GM10266 (cell line): ENCODE results near the gene SPANXA2.
"Not testable (repeated sequence)": the region's sequence is repeated elsewhere in the genome, so short reads cannot be mapped to it uniquely, and the experiment has no call there.

Experiments
- DNase-seq: peaks from one replicate; pipeline ENCODE4 v3.0.0; 2012; ENCODE audit errors: extremely low spot score
- CTCF ChIP-seq: IDR thresholded peaks from 2 replicates; pipeline ENCODE4 v1.5.1; 2012; ENCODE audit warnings: mild to moderate bottlenecking, low read depth; ENCODE audit not compliant: control insufficient read depth, insufficient read depth; ENCODE audit errors: missing control alignments

SPANXA2 gene

DNA sequence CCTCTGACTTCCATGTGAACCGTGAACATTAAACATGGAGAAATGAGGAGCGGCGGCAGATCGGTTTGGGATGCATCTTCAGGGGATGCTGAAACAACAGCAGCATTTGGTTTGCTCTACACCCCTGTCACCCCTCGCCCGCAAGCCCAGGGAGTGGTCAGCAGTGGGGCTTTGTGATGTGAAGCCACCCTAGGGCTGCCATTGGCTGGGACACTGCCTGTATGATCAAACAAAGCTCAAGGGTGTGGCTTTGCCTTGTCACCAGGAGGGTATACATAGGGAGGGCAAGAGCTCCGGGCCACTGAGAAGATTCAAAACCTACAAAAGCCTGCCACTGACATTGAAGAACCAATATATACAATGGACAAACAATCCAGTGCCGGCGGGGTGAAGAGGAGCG, at the start of gene SPANXA2:
TSS of gene SPANXA2 (plus strand) at position 301 of the 400 bp plus-strand sequence. CDS start at position 361, 60 bp downstream.
- DNase-seq, result not testable (repeated sequence)

DNA sequence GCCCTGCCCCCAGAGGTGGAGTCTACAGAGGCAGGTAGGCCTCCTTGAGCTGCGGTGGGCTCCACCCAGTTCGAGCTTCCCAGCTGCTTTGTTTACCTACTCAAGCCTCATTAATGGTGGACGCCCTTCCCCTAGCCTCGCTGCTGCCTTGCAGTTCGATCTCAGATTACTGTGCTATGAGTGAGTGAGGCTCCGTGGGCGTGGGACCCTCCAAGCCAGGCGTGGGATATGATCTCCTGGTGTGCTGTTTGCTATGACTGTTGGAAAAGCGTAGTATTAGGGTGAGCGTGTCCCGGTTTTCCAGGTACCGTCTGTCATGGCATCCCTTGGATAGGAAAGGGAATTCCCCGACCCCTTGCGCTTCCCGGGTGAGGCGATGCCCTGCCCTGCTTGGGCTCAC, 47.0 kb upstream of the SPANXA2 start:
- DNase-seq, result not testable (repeated sequence)

GRCh38 chrX:141584638-141585037, 4.9 kb upstream of the SPANXA2 start, which contains the start of gene SPANXA1:
Gene SPANXA1 (minus strand): TSS chrX:141584738. CDS start chrX:141584678, 60 bp downstream.
- DNase-seq, result not testable (repeated sequence)

- TF ChIP-seq CTCF, result no peak
- DNase-seq, result no peak
Observed at GRCh38 chrX:141609111-141609510, 19.6 kb downstream of the SPANXA2 start.

- TF ChIP-seq CTCF, result no peak
- DNase-seq, result no peak
Observed at GRCh38 chrX:141619336-141619735, 29.8 kb downstream of the SPANXA2 start.

- DNase-seq, result no peak
- TF ChIP-seq CTCF, result no peak
Observed at GRCh38 chrX:141632124-141632523, 42.6 kb downstream of the SPANXA2 start.

- DNase-seq, result no peak
- no peak for TF ChIP-seq CTCF
Observed at GRCh38 chrX:141638550-141638949, 49.0 kb downstream of the SPANXA2 start.
